Activated CD4-positive, alpha-beta T cell treated with anti-CD3 and anti-CD28 coated beads, Interleukin-2, amount 50 U/mL, for 24 hours (primary cell): ENCODE results near the gene PCID2.

Experiments
- DNase-seq, 2 donors: peaks; one replicate each; pipeline ENCODE4 v3.0.0-alpha.2; 2020; ENCODE audit warnings: low read depth in 1 of 2, low spot score in 1 of 2

The PCID2 gene

GRCh38 chr13:113129921-113130750 is 78.3 kb downstream of the PCID2 start:
- no peak for DNase-seq

- DNase-seq, result no peak
These were observed 79.0 kb downstream of the PCID2 start for GRCh38 chr13:113129480-113129879.
